HEK293 (cell line): Measurements from ENCODE around the gene CSTF1.

Experiments used
- CTCF ChIP-seq: fragments of 450-650 bp; formaldehyde crosslinking; IDR thresholded peaks from 2 replicates; pipeline ENCODE4 v1.5.1; 2016; ENCODE audit warnings: missing biosample characterization, missing genetic modification characterization
- ELK4 ChIP-seq: IDR thresholded peaks from 2 replicates; pipeline ENCODE4 v1.6.1; 2011; ENCODE audit warnings: mild to moderate bottlenecking, low read depth, low read length, borderline replicate concordance
- PRDM10 ChIP-seq: fragments of 450-650 bp; formaldehyde crosslinking; IDR thresholded peaks from 2 replicates; pipeline ENCODE4 v1.5.1; 2016; ENCODE audit warnings: missing biosample characterization, missing genetic modification characterization
- ZBTB48 ChIP-seq: fragments of 450-650 bp; formaldehyde crosslinking; IDR thresholded peaks from 2 replicates; pipeline ENCODE4 v1.5.1; 2016; ENCODE audit warnings: missing biosample characterization, missing genetic modification characterization
- ZBTB7A ChIP-seq: fragments of 450-650 bp; formaldehyde crosslinking; IDR thresholded peaks from 2 replicates; pipeline ENCODE4 v1.5.1; 2016; ENCODE audit warnings: low read depth, missing biosample characterization, missing genetic modification characterization
- ZNF76 ChIP-seq: fragments of 450-650 bp; formaldehyde crosslinking; IDR thresholded peaks from 2 replicates; pipeline ENCODE4; 2016; ENCODE audit warnings: low read depth, missing biosample characterization, missing genetic modification characterization, borderline replicate concordance

- TF ChIP-seq PRDM10 (no peak), ZNF76 (no peak), ZBTB7A (tag by site-specific recombination) (no peak), CTCF (tag by site-specific recombination) (no peak), ELK4 (no peak), ZBTB48 (tag by site-specific recombination) (no peak)
Measured at GRCh38 chr20:56363491-56363890, 29.0 kb upstream of the CSTF1 start.
